Stimulated activated CD8-positive, alpha-beta memory T cell treated with anti-CD3 and anti-CD28 coated beads, Interleukin-7, amount 100 ng/mL, for 48 hours (primary cell): ENCODE measurements around the gene BCL2L1.
A peak's percentile ranks its signal among the peaks of the same experiment; 100 is the strongest.
"Not testable (repeated sequence)": the region's sequence is repeated elsewhere in the genome, so short reads cannot be mapped to it uniquely, and the experiment has no call there.

Source experiments
- DNase-seq, 2 donors: peaks; one replicate each; pipeline ENCODE4 v3.0.0-alpha.2; 2020; ENCODE audit warnings: low read depth in 1 of 2; ENCODE audit errors: extremely low read depth in 1 of 2

The BCL2L1 gene

DNA sequence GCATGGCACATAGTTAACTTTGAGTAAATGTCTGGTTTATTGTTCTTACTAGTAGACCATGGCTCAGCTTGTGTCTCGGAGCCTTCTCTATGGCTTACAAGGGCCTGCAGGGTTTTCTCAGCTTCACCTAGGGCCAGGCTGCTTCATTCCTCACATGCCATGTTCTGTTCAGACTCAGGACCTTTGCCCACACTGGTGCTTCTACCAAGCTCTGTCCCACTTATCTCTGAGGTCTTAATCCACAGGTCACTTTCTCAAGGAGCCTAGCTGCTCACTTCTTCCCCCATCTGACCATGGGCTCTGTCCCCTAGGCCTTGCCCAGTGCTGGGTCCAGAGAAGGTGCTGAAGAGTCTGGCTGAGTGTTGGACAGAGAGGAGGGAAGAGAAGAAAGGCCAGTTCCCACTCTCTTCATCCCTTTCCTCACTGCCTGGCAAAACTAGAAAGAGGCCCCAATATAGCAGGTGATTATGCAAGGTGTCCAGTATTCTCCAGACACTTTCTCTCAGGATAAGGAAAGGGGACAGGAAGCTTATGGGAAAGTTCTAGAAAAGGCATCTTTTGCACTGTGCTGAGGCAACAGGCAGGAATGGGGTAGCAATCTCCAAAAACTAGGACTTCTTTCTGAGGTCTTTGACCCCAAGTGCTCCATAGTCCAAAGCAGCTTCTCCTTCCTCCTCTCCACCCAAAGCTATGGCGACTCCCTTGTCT, 45.0 kb downstream of the BCL2L1 start:
- DNase-seq = no peak

DNA sequence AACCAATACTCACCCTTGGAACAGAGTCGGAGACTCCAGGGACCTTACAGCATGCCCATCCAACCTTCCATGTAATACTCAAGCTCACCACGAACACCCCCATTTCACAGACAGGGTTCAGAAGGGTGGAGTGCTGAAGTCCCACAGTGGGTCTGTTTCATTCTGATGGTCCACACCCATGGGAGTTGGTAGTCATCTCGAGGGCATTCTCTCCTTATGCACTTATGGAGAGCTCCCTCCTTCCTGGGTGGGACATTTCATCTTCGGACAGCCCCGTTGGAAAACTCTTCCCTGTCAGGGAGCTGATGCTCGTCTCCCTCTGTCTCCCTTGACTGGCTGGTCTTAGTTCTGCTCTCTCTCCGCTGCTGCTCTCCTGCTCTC, 46.1 kb downstream of the BCL2L1 start:
- DNase-seq = no peak

DNA sequence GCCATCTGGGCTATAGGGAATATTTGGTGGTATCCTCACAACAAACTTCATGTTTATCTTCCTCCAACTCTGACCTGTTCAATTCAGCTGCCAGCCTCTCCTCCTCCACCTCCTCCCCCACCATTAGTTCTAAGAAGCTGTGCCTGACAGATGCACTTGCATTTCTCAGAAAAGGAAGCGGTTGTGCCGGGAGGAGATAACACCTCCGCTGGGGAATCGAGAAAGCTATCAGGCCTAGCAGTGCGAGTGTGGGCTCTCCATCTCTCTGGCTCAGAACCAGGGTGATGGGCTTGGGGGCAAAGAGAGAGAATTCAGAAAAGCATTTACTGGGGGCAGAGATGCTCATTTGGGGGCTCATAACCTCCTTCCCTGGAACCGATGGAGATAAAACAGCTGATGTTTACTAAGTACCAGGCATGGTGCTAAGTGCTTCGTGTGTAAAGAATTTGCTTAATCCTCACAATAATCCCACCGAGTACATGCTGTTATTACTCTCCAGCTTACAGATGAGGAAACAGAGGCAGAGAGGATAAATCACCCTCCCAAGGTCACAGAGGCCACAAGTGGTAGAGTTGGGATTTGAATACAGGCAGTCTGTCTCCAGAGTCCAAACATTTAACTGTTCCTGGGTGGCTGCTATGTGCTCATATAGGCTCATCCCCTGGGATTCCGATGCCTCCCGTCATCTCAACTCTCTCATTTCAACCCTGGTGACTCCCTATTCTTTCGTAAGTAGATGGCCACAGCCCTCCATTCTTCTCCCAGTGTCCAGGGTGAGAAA, 46.6 kb downstream of the BCL2L1 start:
- DNase-seq = peak; percentile 43 to 71

DNA sequence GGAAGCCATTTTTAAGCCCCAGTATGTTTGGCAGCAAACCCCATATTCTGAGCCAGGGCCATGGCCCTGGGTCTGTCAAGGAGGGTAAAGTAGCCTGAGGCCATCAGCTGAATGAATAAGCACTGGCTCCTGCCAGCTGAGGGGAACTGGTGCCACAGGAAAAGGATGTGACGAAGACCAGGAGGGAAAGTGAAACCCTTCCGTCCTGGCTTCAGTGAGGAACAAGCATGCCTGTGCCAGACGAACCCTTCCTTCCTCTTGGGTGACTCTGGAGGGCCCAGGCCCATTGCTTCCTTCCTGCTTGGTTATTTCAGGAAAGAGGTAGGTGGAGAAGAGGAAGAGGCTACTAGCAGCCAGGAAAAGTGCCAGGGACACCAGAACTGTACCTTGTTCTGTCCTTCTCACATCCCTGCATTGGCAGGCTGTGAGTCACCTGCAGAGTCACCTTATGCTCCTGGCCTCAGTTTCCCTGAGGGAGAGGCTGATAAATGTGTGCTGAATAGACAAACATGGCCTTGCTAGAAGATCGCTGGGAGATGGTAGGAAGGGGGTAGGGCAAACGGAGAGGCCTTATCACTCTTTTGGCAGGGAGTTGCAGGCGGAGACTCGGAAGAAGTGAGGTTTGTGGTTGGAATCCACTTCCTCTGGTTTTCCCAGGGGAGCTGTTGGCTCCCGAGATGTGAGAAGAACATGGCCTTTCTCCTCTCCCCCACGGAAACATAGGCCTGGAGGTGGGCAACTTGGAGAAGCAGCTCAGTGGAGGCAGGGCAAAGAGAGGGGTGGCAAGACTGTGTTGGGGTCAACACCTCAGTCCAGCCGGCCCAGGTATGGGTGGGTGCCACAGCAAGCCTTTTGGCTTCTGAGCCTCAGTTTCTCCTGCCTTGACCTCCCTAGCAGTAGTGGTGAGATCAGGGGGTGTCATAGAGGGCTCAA, 47.5 kb downstream of the BCL2L1 start:
- peak; percentile 49 to 63 for DNase-seq

DNA sequence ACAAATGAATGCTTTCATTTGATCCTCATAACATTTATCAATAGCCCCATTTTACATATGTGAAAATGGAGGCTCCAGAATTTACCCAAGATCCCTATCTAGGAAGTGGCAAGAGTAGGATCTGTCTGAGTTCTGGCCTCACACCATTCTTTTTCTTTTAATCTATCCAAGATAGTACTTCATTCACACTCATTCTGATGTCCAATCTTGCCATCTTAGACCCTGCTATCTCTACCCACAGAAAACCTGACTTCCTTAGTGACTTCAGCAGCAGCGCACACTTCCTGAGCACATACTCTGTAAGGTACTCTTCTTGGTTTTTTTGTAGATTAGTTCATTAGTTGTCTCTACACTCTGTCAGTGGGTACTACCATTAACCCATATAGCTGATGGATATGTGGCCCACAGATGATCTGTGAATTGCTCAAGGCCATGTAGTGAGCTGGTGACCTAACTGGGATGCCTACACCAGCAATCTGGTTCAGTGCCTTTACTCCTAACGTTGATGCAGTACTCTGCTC, 48.7 kb downstream of the BCL2L1 start:
- DNase-seq = no peak

DNA sequence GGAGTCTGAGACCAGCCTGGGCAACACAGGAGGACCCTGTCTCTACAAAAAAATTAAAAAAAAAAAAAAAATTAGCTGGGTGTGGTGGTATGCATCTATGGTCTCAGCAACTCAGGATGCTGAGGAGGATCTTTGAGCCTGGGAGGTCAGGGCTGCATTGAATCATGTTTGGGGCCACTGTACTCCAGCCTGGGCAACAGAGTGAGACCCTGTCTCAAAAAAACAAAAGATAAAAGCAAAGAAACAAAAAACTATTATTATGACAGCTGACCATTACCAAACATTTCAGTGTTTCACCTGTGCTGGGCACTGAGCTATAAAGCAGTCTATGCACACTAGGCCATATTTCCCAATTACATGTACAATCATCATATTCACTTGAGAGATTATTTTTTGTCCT, 49.2 kb downstream of the BCL2L1 start:
- no peak for DNase-seq

DNA sequence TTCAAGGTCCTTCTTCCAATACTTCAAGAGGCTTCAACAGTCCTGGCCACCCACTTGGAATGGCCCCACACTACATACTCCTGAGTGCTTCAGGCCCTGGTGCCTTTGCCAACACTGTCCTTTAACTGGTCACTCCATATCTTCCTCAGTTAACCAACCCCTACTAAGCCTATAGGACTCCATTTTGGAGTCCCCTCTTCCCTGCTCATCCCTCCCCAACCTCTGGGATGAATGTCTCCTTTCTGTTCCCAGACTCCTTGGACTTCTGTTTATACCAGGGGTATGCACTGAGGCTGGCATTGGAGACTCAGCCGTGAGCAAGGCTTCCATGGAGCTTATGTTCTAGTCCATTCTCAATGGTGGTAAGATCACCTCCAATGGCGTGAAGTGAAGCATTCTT, 51.3 kb downstream of the BCL2L1 start:
- DNase-seq = no peak

DNA sequence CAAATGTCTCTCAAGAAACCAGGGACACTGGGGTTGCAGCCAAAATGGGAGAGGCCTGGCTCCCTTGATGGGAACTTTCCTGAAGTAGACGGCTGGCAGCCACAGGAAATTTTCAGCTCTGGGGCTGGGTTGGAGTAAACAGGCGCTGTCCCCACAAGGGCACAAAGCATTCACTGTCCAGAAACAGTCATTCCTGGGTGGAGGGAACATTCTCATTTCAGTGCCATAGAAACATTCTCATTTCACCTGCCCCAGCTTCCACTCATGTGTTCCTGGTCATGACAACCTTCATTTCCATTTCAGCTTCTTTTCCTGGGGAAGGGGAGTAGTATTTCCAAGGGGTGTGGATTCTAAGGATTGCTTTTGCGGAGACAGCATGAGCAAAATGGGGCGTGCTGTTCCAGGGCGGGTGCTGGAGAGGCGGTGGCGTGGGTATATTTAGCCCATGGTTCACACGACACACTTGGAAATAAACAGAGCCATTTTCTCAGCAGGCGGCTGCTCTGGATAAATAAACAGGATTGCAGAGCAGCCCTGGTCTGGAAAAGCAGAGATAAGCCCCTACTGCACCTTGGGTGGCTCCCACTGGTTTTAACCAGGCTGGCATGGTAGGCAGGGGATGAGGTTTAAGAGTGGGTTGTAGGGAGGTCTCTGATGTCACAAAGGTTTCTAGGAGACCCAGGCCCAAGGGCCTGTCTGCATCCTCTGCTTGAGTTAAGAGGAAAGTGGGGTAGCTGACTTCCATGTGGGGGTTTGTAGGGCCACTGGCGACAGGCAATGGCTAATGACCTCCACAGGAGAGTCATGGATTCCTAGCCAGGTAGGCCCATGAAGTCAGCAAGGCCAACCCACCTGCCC, 52.1 kb downstream of the BCL2L1 start:
- DNase-seq = no peak

DNA sequence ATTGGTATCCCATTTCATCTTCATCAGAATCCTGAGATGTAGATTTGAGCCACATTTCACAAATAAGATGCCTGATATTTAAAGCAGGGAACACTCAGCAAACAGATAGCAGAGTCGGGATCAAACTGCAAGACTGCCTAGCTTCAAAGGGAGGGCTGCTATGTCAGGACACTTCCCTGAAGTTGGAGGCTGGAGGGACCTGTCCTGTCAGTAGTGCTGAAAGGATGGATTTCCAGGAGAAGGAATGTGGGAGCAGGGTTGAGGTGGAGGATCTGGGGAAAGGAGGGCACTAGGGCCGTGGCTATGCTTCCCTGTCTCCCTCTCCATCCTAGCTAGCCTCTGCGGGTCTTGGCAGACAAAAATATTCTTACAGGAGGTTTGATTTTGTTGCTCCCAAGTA, 52.8 kb downstream of the BCL2L1 start:
- no peak for DNase-seq

DNA sequence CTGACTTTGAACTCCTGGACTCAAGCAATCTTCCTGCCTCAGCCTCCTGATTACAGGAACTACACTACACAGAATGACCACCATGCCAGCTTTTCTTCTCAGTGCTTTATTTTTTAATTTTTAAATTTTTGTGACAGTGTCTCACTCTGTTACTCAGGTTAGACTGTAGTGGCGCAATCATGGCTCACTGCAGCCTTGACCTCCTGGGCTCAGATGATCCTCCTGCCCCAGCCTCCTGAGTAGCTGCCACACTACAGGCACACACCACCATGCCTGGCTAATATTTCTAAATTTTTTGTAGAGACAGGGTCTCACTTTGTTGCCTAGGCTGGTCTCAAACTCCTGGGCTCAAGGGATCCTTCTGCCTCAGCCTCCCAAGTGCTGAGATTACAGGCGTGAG, 53.7 kb downstream of the BCL2L1 start:
- not testable (repeated sequence) for DNase-seq

DNA sequence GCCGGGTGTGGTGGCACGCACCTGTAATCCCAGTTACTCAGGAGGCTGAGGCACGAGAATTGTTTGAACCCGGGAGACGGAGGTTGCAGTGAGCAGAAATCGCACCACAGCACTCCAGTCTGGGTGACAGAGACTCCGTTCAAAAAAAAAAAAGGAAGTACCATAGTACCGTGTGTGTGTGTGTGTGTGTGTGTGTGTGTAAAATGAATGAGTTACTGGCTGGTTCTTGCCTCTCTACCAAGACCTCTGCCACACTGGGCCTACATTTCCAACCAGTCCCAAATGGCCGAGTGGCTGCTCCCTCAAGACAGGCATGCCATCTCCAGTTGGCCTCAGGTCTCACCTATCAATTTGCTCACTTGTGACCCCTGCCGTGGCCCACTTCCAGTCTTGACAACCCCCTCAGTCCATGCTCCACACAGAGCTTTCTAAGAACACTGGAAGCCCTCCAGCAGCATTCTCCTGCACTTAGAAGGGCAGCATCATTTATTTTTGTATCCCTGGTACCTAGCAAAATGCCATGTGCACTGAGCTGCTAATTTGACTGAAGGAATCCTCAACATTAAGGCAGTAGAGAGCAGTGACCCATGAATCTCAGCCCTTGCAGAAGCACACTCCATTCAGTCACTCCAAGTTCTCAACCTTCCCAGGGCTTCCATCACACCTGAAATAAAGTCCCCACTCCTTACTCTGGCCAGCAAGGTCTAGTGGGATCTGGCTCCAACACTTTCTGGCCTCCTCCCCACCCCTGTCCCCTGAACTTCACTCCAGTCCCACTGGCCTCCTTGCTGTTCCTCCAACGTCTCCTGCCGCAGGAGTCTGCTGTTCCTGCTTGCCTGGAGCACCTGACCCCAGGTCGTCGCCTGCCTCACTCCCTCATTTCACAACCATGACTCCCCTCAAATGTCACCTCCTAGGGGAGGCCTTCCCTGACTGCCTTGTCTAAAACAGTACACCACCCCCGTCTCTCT, 55.1 kb downstream of the BCL2L1 start:
- no peak for DNase-seq

DNA sequence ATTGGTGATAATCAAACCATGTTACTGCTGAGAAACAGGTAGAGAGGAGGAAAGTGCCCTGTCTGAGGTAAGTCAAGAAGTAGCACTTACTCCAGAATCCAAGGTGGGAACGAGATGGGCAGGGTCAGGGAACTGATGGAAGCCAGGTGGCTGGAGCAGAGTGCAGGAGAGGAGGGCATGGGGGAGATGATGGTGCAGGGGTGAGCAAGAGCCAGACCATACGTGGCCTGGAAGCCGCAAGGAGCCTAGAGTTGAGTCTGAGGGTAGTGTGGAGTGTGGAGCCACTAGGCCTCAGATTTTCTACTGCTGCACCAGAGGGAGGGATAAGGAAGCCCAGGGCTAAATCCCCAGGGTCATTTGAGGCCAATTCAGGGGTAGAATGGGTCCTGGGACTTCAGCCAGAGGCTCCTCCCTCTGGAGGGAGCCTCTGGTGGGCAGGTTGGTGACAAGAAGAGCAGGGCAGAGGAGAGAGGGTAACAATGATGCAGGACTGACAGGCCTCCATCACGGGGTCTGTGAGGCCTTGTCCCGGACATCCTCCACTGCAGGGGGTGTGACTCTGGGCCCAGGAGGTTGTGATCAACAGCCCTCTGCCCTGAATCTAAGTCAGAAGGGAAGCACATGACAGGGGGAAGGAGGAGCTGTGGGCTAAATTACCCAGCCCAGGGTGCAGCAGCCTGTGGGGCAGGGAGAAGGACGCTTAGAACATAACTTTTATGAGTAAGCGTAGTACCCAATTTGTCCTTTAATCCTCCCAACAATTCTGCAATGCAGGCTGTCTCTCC, 56.2 kb downstream of the BCL2L1 start:
- no peak for DNase-seq

DNA sequence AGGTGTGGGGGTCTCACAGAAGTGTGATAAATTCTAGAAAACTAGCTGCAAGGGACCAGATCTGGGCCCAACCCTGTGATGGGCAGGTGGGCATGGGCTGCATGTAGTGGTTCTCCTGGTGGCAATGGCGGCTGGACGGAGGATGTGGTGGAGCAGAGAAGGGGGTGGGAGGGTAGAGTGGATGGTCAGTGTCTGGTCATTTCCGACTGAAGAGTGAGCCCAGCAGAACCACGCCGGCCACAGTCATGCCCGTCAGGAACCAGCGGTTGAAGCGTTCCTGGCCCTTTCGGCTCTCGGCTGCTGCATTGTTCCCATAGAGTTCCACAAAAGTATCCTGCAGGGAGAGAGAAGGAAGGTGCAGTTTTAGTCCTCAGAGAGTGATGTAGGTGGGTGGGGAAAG, 56.9 kb downstream of the BCL2L1 start:
- DNase-seq = no peak

DNA sequence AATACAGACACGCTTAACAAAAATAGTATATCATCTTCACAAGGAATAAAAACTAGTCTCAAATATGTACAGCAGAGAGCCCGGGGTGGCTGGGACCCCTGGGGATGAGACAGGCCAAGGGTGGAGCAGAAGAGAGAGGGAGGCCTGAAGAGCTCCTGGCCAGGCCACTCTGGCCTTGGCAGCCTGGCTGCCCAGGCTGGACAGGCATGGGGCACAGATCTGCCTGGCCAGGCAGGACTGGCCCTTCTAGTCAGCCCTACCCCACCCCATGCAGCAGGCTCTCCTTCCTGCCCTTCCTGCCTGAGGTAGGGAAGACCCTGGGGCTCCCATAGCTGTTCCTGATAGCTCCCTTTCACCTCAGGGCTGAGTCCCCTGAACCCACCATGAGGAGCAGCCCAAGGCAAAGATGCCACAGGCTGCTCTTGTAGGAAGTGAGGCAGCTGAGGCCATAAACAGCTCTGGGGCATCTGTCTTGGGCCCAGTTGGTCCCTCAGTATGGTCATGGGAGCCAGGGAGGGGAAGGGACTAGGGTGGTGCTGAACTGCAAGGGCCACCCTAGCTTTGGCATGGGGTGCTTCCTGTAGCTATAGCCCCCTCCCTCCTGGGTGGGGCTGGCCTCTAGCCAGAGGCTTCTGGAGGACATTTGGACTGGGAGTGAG, 57.8 kb downstream of the BCL2L1 start:
- DNase-seq = no peak

DNA sequence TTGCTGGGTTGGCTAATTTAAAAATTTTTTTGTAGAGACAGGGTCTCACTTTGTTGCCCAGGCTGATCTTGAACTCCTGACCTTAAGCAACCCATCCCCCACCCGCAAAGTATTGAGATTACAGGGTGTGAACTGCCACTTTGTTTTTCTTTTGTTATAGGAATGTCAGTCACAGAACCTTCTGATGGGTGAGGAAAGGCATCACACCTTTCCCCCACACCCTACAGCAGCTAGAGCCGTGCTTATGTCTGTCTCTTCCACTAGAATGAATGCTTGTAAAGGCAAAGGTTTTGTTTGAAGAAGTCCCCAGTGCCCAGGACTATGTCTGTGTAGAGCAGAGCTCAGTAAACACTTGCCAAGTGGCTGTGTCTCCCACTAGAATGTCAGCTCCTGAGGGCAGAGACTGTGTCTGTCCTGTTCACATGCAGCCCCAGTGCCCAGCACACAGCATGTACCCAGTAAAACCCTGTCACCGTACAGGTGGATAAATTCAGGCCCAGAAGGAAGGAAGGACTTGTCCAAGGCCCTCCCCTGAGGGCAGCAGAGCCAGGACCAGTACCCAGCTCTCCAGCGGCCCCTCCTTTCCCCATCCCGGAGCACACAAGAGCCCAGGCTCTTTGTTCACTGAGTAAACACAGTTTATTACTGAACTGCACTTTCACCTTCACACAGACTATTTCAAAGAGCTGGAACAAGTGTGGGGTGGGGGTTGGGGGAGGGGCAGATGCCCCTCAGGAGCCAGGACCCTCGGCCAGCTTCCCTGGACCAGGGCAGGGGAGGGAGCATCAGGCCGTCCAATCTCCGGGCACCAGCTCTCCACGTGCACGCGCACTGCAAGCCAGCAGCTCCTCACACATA, 58.6 kb downstream of the BCL2L1 start:
- DNase-seq = no peak

DNA sequence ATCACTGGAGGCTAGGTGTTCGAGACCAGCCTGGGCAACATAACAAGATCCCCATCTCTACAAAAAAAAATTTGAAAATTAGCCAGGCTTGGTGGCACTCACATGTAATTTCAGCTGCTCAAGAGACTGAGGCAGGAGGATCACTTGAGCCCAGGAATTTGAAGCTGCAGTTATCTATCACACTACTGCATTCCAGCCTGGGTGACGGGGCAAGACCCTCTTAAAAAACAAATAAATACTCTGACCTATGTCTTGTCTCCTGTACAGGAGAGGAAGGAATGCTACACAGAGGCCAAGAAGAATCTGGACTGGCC, 59.2 kb downstream of the BCL2L1 start:
- DNase-seq = no peak

DNA sequence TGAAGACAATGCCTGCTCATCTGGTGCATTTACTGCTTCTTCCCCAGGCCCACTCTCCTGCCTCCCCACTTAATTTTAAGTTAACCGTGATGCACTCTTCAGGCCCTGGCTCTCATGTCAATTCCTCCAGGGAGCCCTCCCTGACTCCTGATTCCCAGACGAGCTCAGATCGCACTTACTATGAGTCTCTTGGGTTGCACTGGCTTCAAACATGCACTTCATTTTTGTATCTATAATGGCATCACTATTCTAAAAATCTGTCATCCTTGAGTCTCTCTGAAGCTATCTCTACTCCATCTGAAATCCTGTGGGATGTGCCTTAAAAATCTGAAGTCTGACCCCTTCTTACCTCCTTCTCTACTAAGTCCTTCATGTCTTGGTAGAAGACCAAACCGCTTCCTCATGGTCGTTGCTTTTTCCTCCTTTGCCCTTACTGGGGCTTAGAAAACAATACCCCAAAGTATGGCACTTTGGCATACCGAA, 60.3 kb downstream of the BCL2L1 start:
- no peak for DNase-seq
